Lung (tissue), 12 donors: ENCODE measurements around the gene GEMIN5. TPM values are rescaled to one million over a fixed set of nuclear protein-coding genes. Genes with fewer than 3 reads are reported as not detected.

Experiments used
- ATAC-seq: fragments of 200-7000 bp; cut with Tn5 transposase; one replicate; pipeline ENCODE4 v1.9.1; 2020; ENCODE audit warnings: moderate number of reproducible peaks; ENCODE audit not compliant: insufficient read depth, low FRiP score
- DNase-seq, 3 donors: peaks; one replicate each; pipeline ENCODE4 v3.0.0-alpha.2; 2013 to 2017
- H3K27ac ChIP-seq, 2 donors: one replicate each; pipeline ENCODE4 v1.5.1; 2013; ENCODE audit warnings: mild to moderate bottlenecking in 2 of 2, moderate library complexity in 2 of 2, control low read depth in 1 of 2, inconsistent platforms in 1 of 2, low read depth in 1 of 2, low read length in 1 of 2
- H3K27me3 ChIP-seq, 3 donors: one replicate each; pipeline ENCODE4 v1.5.1; 2013; ENCODE audit warnings: low read length in 2 of 3; ENCODE audit not compliant: control insufficient read depth in 3 of 3, insufficient read depth in 3 of 3
- H3K36me3 ChIP-seq, 4 donors: one replicate each; pipeline ENCODE4 v1.5.1; 2013; ENCODE audit warnings: low read length in 4 of 4, mild to moderate bottlenecking in 1 of 4, moderate library complexity in 1 of 4; ENCODE audit not compliant: control insufficient read depth in 4 of 4, insufficient read depth in 4 of 4
- H3K4me1 ChIP-seq, 5 donors: one replicate each; pipeline ENCODE4 v1.5.1; 2013; ENCODE audit warnings: low read length in 5 of 5, mild to moderate bottlenecking in 2 of 5, moderate library complexity in 1 of 5; ENCODE audit not compliant: control insufficient read depth in 5 of 5, insufficient read depth in 5 of 5
- H3K4me3 ChIP-seq: one replicate; pipeline ENCODE4 v1.5.1; 2013; ENCODE audit warnings: mild to moderate bottlenecking, control low read depth, moderate library complexity
- H3K9ac ChIP-seq, 2 donors: one replicate each; pipeline ENCODE4 v1.5.1; 2013; ENCODE audit warnings: low read length in 2 of 2, control low read depth in 1 of 2; ENCODE audit not compliant: insufficient read depth in 1 of 2
- H3K9me3 ChIP-seq, 4 donors: one replicate each; pipeline ENCODE4 v1.5.1; 2013; ENCODE audit warnings: low read length in 3 of 4, mild to moderate bottlenecking in 1 of 4, moderate library complexity in 1 of 4; ENCODE audit not compliant: control insufficient read depth in 4 of 4, insufficient read depth in 3 of 4
- WGBS, 2 donors: extraction: QIAGEN DNeasy Blood & Tissue Kit; methylation state at CpG; one replicate each; pipeline ENCODE4 v1.1.7; 2013; 5-methylcytosine and 5-hydroxymethylcytosine counted together
- polyA plus RNA-seq, 2 donors: library from polyadenylated mRNA; stranded (reverse); fragments of 200-250 nt; gene quantifications; one replicate each; pipeline ENCODE4 v1.2.1, GENCODE V29; 2013
- total RNA-seq, 2 donors: library from RNA; depleted of rRNA in 1 of 2; stranded (reverse); fragments of >200 nt in 1 of 2; gene quantifications; one replicate each; pipeline ENCODE4 v1.2.1, GENCODE V29; 2014 to 2021
- TF ChIP-seq, protein P1 (sequence below): IDR thresholded peaks from 2 replicates; pipeline ENCODE4 v1.5.1; 2012; ENCODE audit warnings: mild to moderate bottlenecking; ENCODE audit errors: control extremely low read depth, extremely low read depth
- donor health status: control.
- donor health status: control.
- donor health status: Bipolar disorder and iron deficiency.
- donor health status: healthy.
- donor health status: DM: yes; HTN: yes; CAD: no.

GEMIN5 gene
- total and polyA plus RNA-seq, 4 donors = 2.8 to 18.3 (median 10.8) TPM

DNA sequence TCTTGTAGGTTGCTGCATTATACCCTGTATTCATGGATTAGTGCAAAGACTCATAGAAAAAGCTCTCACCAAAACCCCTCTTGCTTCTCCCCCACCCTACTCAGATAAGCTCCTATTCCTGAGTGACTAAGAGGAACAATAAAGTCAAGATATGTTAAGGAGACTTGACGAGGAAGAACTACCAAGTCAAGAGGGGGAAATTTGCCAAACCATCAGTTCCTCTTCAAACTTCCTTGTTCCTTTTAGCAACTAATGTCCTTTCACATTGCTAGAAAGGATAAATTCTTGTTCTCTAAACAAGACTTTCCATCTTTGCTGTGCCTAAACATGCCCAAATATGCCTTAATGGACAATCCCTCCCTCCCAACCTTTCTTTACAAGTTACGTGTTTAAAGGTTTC lies 52.6 kb downstream of the GEMIN5 start:
- H3K27me3 ChIP-seq = no peaks in the 10 kb centered on the region
- TF ChIP-seq, protein P1, sequence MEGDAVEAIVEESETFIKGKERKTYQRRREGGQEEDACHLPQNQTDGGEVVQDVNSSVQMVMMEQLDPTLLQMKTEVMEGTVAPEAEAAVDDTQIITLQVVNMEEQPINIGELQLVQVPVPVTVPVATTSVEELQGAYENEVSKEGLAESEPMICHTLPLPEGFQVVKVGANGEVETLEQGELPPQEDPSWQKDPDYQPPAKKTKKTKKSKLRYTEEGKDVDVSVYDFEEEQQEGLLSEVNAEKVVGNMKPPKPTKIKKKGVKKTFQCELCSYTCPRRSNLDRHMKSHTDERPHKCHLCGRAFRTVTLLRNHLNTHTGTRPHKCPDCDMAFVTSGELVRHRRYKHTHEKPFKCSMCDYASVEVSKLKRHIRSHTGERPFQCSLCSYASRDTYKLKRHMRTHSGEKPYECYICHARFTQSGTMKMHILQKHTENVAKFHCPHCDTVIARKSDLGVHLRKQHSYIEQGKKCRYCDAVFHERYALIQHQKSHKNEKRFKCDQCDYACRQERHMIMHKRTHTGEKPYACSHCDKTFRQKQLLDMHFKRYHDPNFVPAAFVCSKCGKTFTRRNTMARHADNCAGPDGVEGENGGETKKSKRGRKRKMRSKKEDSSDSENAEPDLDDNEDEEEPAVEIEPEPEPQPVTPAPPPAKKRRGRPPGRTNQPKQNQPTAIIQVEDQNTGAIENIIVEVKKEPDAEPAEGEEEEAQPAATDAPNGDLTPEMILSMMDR = no peak
- no peak for DNase-seq
- 68 to 75% methylated on average over 2 of the region's 2 CpGs for WGBS, 2 donors
- H3K36me3 ChIP-seq = peaks cover 19 to 44% (median 35%) of the 10 kb centered on the region in 4 donors
- peaks cover 0 to 1% (median 0%) of the 10 kb centered on the region in 5 donors for H3K4me1 ChIP-seq
- H3K27ac ChIP-seq = no peak overlapping the region
- no peak overlapping the region for H3K9ac ChIP-seq
- no peak overlapping the region for H3K4me3 ChIP-seq
- ATAC-seq = no peak
- H3K9me3 ChIP-seq = peaks cover 0 to 22% (median 10%) of the 10 kb centered on the region in 4 donors

DNA sequence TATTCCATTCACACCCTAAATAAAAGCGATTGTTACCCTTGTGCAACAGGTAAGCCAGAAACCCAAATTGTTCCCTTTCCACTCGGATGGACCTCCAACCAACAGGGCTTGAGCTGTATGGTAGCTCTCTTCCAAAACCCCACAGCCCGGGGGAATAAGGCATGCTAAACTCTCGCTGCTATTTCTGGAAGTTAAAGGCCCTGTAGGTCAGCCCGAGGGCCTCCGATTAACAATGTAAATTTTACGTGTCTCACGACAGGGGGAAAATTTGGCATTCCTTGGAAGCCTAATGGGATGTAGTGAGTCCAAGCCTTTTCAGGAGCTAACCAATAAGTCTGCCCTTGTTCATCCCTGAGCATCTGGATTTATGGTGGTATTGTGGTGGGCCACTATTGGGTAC lies 53.6 kb downstream of the GEMIN5 start:
- TF ChIP-seq, protein P1 = no peak
- 96 to 99% methylated on average over 8 of the region's 8 CpGs for WGBS, 2 donors
- peaks cover 14 to 35% (median 28%) of the 10 kb centered on the region in 4 donors for H3K36me3 ChIP-seq
- peaks cover 0 to 22% (median 10%) of the 10 kb centered on the region in 4 donors for H3K9me3 ChIP-seq
- no peak overlapping the region for H3K4me3 ChIP-seq
- H3K9ac ChIP-seq = no peak overlapping the region
- H3K27ac ChIP-seq = no peak overlapping the region
- no peaks in the 10 kb centered on the region for H3K27me3 ChIP-seq
- no peak for ATAC-seq
- peaks cover 0 to 1% (median 0%) of the 10 kb centered on the region in 5 donors for H3K4me1 ChIP-seq
- no peak for DNase-seq

DNA sequence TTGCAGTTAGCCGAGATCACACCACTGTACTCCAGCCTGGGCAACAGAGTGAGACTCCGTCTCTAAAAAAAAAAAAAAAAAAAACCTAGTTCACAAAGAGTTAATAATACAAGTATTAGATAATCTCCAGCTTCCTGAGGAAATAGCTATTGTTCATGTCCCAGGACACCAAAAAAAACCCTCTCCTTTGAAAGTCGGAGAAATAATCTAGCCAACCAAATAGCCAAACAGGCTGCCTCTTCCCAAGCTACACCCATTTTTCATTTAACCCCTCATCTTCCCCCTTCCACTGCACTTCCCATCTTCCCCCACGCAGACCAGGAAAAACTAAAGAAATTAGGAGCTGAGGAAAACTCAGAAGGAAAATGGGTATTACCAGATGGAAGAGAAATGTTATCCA lies 56.0 kb downstream of the GEMIN5 start:
- Histone ChIP-seq H3K27me3 (no peaks in the 10 kb centered on the region), H3K36me3 (peaks cover 9 to 25% (median 16%) of the 10 kb centered on the region in 4 donors), H3K4me3 (no peak overlapping the region), H3K9ac (no peak overlapping the region), H3K9me3 (peaks cover 0 to 31% (median 12%) of the 10 kb centered on the region in 4 donors), H3K4me1 (peaks cover 0 to 1% (median 0%) of the 10 kb centered on the region in 5 donors), H3K27ac (peak overlapping the region; percentile 47 to 79)
- WGBS, 2 donors = 69 to 71% methylated on average over 4 of the region's 4 CpGs
- DNase-seq (no peak), ATAC-seq (no peak)
- TF ChIP-seq, protein P1 = no peak

DNA sequence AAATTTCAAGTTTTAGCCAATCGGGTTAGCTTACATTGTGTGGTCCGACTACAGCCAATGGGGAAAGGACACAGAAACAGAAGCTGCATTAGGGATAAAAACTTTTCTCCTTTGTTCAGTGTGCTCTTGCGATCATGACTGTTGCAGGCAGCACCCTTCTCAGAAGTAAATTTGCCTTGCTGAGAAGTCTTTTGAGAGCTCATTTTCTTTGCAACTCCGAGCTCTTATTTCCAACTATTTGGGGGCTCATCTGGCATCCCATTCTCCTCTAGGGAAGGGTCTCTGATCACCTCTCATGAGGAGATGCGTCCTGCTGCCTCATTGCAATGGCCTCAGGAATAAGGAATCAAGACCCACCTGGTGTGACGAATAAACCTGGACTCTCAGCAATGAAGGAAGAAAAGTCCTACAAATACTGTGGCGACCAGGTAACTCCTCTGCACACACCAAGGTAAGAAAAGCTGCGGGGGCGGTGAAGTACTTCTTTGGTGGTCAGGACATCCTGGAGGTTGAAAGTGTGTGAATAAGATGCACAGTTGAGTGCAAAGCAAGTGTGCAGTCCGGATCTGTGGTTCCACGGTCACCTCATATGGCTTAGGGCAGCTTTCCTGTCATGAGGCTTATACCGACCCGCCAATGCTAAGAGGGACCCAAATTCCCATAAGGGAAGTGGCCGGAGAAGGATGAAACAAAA lies 59.2 kb downstream of the GEMIN5 start:
- 95 to 99% methylated on average over 14 of the region's 14 CpGs for WGBS, 2 donors
- DNase-seq = no peak
- TF ChIP-seq, protein P1 = no peak
- Histone ChIP-seq H3K27me3 (no peaks in the 10 kb centered on the region), H3K27ac (no peak overlapping the region), H3K36me3 (peaks cover 12 to 30% (median 19%) of the 10 kb centered on the region in 4 donors), H3K4me3 (no peak overlapping the region), H3K9ac (no peak overlapping the region), H3K9me3 (peaks cover 0 to 9% (median 3%) of the 10 kb centered on the region in 4 donors), H3K4me1 (peaks cover 0 to 1% (median 0%) of the 10 kb centered on the region in 5 donors)
- ATAC-seq = no peak
